HepG2 (cell line): ENCODE data around the gene CLDN7. TPM values are rescaled to one million over a fixed set of nuclear protein-coding genes. Genes with fewer than 3 reads are reported as not detected.

Experiments
- FOSL2 ChIP-seq: sonication (generic); formaldehyde crosslinking; IDR thresholded peaks from 2 replicates; pipeline ENCODE4 v1.4.0; 2020; ENCODE audit warnings: missing genetic modification reagents
- HDAC6 ChIP-seq: fragments of 200-600 bp; sonication (generic); IDR thresholded peaks from 2 replicates; pipeline ENCODE4 v1.7.0; 2017; ENCODE audit warnings: mild to moderate bottlenecking, antibody characterized with exemption, low read length, low read depth
- JUN ChIP-seq: sonication (generic); formaldehyde crosslinking; IDR thresholded peaks from 2 replicates; pipeline ENCODE4 v1.4.0; 2020; ENCODE audit warnings: mild to moderate bottlenecking, missing genetic modification reagents
- KLF6 ChIP-seq: IDR thresholded peaks from 2 replicates; pipeline ENCODE4 v1.8.0; 2016; ENCODE audit warnings: missing biosample characterization, missing genetic modification reagents
- MIER3 ChIP-seq: IDR thresholded peaks from 2 replicates; pipeline ENCODE4 v1.6.1; 2016; ENCODE audit warnings: missing compliant biosample characterization, borderline replicate concordance
- NFE2L1 ChIP-seq: sonication (generic); formaldehyde crosslinking; IDR thresholded peaks from 2 replicates; pipeline ENCODE4 v1.4.0; 2020; ENCODE audit warnings: missing genetic modification reagents, mild to moderate bottlenecking, borderline replicate concordance
- PCBP2 ChIP-seq: fragments of 200-400 bp; formaldehyde crosslinking; optimal IDR thresholded peaks from 2 replicates; pipeline ENCODE3; 2018; ENCODE audit warnings: low read length, low read depth; ENCODE audit not compliant: poor library complexity, severe bottlenecking
- RCOR2 ChIP-seq: IDR thresholded peaks from 2 replicates; pipeline ENCODE4 v1.6.1; 2016; ENCODE audit warnings: missing biosample characterization, missing genetic modification reagents
- RFXAP ChIP-seq: sonication (generic); formaldehyde crosslinking; IDR thresholded peaks from 2 replicates; pipeline ENCODE4 v1.4.0; 2020; ENCODE audit warnings: missing genetic modification reagents, borderline replicate concordance
- SNAI1 ChIP-seq: sonication (generic); formaldehyde crosslinking; IDR thresholded peaks from 2 replicates; pipeline ENCODE4 v1.5.0; 2020; ENCODE audit warnings: mild to moderate bottlenecking, missing genetic modification reagents, borderline replicate concordance
- SRSF4 ChIP-seq: fragments of 200-400 bp; formaldehyde crosslinking; IDR thresholded peaks from one replicate; pipeline ENCODE4 v1.6.1; 2018; ENCODE audit warnings: mild to moderate bottlenecking, low read depth, low read length, moderate library complexity; ENCODE audit not compliant: poor library complexity, severe bottlenecking
- ZNF431 ChIP-seq: sonication (generic); formaldehyde crosslinking; IDR thresholded peaks from 2 replicates; pipeline ENCODE4 v1.9.0; 2022; ENCODE audit warnings: missing genetic modification reagents, low read depth, mild to moderate bottlenecking, borderline replicate concordance
- ZNF792 ChIP-seq: IDR thresholded peaks from 2 replicates; pipeline ENCODE4 v1.6.1; 2016
- polyA plus RNA-seq, 8 experiments: library from polyadenylated mRNA; depleted of rRNA in 3 of 8; stranded (reverse) in 7 of 8; unstranded in 1 of 8; fragments of >200 nt; fragmentation: Illumina TruSeq in 4 of 8; extraction: Trizol in 4 of 8; gene quantifications; 2 replicates each; pipeline versions ENCODE4 v1.2.1 to v1.2.3, GENCODE V29; 2011 to 2016; ENCODE audit warnings: low read depth in 4 of 8, missing spikeins in 1 of 8, mixed read lengths in 1 of 8; ENCODE audit not compliant: insufficient read depth in 1 of 8
- total RNA-seq, 5 experiments: library from RNA; depleted of rRNA; stranded (reverse); fragments of >200 nt; fragmentation: Illumina TruSeq; extraction: Trizol; gene quantifications; 2 replicates each; pipeline ENCODE4 v1.2.3, GENCODE V29; 2016; ENCODE audit warnings: low read depth in 1 of 5
- TF ChIP-seq, protein P1 (sequence below): fragments of 450-650 bp; IDR thresholded peaks from 2 replicates; pipeline ENCODE4 v1.6.1; 2017; ENCODE audit warnings: mild to moderate bottlenecking
- TF ChIP-seq, protein P2 (sequence below), 2 experiments: IDR thresholded peaks; 2 replicates each; pipeline ENCODE4 v1.6.1; 2011 to 2012; ENCODE audit warnings: low read length in 2 of 2, borderline replicate concordance in 1 of 2, low read depth in 1 of 2, mild to moderate bottlenecking in 1 of 2, moderate library complexity in 1 of 2
- TF ChIP-seq, protein P3 (sequence below): sonication (generic); formaldehyde crosslinking; IDR thresholded peaks from 2 replicates; pipeline ENCODE4 v1.4.0; 2020; ENCODE audit warnings: missing genetic modification reagents, low read depth, mild to moderate bottlenecking, borderline replicate concordance
- TF ChIP-seq, protein P4 (sequence below): sonication (generic); formaldehyde crosslinking; IDR thresholded peaks from 2 replicates; pipeline ENCODE4 v1.8.0; 2023; ENCODE audit warnings: mild to moderate bottlenecking, missing genetic modification reagents
- TF ChIP-seq, protein P5 (sequence below): IDR thresholded peaks from 2 replicates; pipeline ENCODE4 v1.6.1; 2016; ENCODE audit warnings: missing genetic modification reagents, missing compliant biosample characterization

Gene CLDN7
- total and polyA plus RNA-seq, 2 of the 13 experiments (the other 11 are each of a cell fraction or from before 2014, with no cell fraction given), result not detected

DNA sequence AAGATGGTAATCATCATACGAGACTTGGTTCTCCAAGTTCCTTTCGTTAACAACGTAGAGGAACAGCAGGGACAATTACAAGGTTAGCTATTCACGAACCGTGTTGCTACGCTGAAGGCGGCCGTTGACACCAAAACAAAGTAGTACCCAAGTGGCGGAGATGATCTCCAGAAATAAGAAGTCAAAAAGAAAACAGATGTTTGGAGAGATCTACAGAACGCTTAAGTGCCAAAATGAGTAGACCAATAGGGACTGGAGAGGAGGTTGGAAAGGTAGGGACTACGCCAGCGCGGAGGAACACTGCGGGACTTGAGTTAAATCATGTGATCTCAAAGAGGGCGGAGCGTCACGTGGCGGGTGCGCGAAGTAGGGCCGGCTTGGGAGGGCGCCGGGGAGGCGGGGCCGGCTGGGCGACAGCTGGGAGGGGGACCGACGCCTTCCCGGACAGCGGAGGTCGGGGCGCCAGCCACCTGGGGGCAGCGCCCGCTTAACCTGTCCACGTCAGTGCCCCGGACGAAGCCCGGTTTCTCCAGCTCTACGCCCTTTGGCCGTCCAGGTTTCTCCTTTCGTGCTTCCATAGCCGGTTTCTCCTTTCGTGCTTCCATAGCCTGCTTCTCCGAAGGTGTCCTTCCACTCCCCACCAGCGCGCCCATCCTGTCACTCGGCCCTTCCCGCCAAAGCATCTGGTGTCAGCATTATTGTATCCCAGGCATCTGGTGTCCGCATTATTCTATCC lies 19.4 kb downstream of the CLDN7 start (continued):
- TF ChIP-seq, protein P1, sequence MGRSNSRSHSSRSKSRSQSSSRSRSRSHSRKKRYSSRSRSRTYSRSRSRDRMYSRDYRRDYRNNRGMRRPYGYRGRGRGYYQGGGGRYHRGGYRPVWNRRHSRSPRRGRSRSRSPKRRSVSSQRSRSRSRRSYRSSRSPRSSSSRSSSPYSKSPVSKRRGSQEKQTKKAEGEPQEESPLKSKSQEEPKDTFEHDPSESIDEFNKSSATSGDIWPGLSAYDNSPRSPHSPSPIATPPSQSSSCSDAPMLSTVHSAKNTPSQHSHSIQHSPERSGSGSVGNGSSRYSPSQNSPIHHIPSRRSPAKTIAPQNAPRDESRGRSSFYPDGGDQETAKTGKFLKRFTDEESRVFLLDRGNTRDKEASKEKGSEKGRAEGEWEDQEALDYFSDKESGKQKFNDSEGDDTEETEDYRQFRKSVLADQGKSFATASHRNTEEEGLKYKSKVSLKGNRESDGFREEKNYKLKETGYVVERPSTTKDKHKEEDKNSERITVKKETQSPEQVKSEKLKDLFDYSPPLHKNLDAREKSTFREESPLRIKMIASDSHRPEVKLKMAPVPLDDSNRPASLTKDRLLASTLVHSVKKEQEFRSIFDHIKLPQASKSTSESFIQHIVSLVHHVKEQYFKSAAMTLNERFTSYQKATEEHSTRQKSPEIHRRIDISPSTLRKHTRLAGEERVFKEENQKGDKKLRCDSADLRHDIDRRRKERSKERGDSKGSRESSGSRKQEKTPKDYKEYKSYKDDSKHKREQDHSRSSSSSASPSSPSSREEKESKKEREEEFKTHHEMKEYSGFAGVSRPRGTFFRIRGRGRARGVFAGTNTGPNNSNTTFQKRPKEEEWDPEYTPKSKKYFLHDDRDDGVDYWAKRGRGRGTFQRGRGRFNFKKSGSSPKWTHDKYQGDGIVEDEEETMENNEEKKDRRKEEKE, result no peak
- TF ChIP-seq, protein P2, sequence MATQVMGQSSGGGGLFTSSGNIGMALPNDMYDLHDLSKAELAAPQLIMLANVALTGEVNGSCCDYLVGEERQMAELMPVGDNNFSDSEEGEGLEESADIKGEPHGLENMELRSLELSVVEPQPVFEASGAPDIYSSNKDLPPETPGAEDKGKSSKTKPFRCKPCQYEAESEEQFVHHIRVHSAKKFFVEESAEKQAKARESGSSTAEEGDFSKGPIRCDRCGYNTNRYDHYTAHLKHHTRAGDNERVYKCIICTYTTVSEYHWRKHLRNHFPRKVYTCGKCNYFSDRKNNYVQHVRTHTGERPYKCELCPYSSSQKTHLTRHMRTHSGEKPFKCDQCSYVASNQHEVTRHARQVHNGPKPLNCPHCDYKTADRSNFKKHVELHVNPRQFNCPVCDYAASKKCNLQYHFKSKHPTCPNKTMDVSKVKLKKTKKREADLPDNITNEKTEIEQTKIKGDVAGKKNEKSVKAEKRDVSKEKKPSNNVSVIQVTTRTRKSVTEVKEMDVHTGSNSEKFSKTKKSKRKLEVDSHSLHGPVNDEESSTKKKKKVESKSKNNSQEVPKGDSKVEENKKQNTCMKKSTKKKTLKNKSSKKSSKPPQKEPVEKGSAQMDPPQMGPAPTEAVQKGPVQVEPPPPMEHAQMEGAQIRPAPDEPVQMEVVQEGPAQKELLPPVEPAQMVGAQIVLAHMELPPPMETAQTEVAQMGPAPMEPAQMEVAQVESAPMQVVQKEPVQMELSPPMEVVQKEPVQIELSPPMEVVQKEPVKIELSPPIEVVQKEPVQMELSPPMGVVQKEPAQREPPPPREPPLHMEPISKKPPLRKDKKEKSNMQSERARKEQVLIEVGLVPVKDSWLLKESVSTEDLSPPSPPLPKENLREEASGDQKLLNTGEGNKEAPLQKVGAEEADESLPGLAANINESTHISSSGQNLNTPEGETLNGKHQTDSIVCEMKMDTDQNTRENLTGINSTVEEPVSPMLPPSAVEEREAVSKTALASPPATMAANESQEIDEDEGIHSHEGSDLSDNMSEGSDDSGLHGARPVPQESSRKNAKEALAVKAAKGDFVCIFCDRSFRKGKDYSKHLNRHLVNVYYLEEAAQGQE (IDR thresholded peaks at IDR 0.05; ENCODE audit: borderline replicate concordance in 1 of 2, low read depth in 1 of 2, low read length in 2 of 2), result peak in 1 of 2 experiments; percentile 38; a peak in 1 of 4 replicates
- TF ChIP-seq SRSF4 (no peak), KLF6 (CRISPR knock-in tag) (0 out of 2 replicates have a peak, but pooled peaks have one; percentile 28), NFE2L1 (CRISPR knock-in tag) (no peak), HDAC6 (no peak), ZNF792 (CRISPR knock-in tag) (0 out of 2 replicates have a peak, but pooled peaks have one; percentile 54), RCOR2 (CRISPR knock-in tag) (no peak), FOSL2 (CRISPR knock-in tag) (peak; percentile 67), RFXAP (CRISPR knock-in tag) (0 out of 2 replicates have a peak, but pooled peaks have one; percentile 45), ZNF431 (CRISPR knock-in tag) (0 out of 2 replicates have a peak, but pooled peaks have one; percentile 51), SNAI1 (CRISPR knock-in tag) (no peak), JUN (peak; percentile 52; the same call in 1 of the 2 replicates), PCBP2 (no peak), MIER3 (CRISPR knock-in tag) (peak; percentile 63; the same call in 1 of the 2 replicates)
- TF ChIP-seq, protein P3, sequence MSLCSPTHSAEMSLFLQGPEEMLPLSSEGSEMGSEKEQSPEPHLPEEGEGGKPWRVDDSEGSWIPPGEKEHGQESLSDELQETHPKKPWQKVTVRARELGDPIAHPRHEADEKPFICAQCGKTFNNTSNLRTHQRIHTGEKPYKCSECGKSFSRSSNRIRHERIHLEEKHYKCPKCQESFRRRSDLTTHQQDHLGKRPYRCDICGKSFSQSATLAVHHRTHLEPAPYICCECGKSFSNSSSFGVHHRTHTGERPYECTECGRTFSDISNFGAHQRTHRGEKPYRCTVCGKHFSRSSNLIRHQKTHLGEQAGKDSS (CRISPR knock-in tag), result no peak
- TF ChIP-seq, protein P4, sequence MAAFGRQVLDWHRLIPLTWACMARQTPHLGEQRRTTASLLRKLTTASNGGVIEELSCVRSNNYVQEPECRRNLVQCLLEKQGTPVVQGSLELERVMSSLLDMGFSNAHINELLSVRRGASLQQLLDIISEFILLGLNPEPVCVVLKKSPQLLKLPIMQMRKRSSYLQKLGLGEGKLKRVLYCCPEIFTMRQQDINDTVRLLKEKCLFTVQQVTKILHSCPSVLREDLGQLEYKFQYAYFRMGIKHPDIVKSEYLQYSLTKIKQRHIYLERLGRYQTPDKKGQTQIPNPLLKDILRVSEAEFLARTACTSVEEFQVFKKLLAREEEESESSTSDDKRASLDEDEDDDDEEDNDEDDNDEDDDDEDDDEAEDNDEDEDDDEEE, result 0 out of 2 replicates have a peak, but pooled peaks have one; percentile 47
- TF ChIP-seq, protein P5, sequence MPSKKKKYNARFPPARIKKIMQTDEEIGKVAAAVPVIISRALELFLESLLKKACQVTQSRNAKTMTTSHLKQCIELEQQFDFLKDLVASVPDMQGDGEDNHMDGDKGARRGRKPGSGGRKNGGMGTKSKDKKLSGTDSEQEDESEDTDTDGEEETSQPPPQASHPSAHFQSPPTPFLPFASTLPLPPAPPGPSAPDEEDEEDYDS, result peak; percentile 38; the same call in 1 of the 2 replicates
